ENCODE data around the gene MEGF11.

The MEGF11 gene

DNA sequence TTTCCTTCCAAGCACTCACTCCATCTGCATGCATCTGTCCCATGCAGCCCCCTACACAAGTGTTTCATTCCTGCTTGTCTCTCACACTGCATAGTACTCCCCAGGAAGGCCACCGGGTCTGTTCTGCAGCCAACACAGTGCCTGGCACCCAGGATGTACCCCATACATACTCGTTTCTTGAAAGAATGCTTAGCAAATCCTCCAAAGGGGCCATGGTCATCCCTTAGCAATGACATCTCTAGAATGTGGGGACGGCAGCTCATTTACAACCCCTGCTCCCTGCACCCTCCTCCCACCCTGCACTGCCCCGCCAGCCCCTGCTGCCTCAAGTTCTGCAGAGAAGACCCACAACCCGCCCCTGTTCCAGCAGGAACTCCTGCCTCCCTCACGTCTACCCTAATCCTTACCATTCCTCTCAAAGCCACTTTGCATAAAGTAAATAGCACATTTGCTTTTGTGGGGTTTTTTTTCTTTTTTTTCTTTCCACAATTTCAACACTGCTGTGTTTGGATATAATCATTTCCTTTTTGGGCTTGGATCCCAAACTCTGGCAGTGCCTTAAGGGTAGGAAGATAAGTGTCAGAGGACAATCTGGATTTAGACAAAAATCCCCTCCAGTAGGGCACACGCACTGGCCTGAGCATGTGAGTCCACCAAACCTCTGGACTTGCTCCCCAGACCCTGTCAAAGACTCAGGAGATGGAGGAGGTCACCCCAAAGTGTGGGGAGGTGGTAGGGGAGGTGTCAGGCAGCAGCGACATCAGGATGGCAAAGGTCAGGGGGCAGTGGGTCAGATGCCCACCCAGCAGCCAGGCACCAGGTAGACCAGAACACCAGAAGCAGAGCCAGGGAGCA is 68.4 kb downstream of the MEGF11 start:
- Histone ChIP-seq H3K36me3 (replicated peaks; ENCODE audit: low read depth, low read length) (no peaks in the 10 kb centered on the region), H3K27ac (ENCODE audit: low read length) (no peak overlapping the region), H3K79me2 (ENCODE audit: low read length) (no peaks in the 10 kb centered on the region), H2AFZ (ENCODE audit: low read depth, low read length) (no peak overlapping the region), H3K4me3 (ENCODE audit: low read length) (no peak overlapping the region), H3K4me1 (ENCODE audit: low read length) (no peaks in the 10 kb centered on the region), H3K27me3 (ENCODE audit: low read depth, low read length) (peaks cover 72% of the 10 kb centered on the region), H3K4me2 (ENCODE audit: low read length) (no peak overlapping the region), H3K9me3 (ENCODE audit: insufficient read depth, low read length) (no peaks in the 10 kb centered on the region), H4K20me1 (ENCODE audit: insufficient read depth, low read length) (no peaks in the 10 kb centered on the region), H3K9ac (ENCODE audit: low read length) (no peak overlapping the region)
- no peak for TF ChIP-seq EZH2phosphoT487 (IDR thresholded peaks at IDR 0.05; ENCODE audit: low read depth)
- TF ChIP-seq, protein P1, sequence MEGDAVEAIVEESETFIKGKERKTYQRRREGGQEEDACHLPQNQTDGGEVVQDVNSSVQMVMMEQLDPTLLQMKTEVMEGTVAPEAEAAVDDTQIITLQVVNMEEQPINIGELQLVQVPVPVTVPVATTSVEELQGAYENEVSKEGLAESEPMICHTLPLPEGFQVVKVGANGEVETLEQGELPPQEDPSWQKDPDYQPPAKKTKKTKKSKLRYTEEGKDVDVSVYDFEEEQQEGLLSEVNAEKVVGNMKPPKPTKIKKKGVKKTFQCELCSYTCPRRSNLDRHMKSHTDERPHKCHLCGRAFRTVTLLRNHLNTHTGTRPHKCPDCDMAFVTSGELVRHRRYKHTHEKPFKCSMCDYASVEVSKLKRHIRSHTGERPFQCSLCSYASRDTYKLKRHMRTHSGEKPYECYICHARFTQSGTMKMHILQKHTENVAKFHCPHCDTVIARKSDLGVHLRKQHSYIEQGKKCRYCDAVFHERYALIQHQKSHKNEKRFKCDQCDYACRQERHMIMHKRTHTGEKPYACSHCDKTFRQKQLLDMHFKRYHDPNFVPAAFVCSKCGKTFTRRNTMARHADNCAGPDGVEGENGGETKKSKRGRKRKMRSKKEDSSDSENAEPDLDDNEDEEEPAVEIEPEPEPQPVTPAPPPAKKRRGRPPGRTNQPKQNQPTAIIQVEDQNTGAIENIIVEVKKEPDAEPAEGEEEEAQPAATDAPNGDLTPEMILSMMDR (IDR thresholded peaks at IDR 0.05; ENCODE audit: low read depth, low read length) = no peak

DNA sequence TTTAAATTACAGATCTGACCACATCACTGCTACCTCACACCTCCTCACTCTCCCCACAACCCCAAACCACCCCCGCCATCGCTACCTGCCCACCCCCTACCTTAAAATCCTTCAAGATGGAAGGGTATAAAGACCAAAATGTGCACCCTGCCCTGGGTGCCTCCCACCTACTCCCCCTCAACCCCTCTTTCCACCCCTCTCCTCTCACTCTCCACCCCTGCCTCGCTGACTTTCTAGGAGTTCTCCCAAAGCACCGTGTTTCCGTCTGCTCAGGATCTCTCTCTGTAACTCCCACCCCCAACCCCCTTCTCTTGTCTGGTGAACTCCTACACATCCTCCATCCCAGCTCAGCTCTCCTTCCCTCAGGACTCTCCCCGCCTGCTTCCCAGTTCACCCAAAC is 69.1 kb downstream of the MEGF11 start:
- peaks cover 79% of the 10 kb centered on the region for H3K27me3 ChIP-seq (ENCODE audit: low read depth, low read length)
- no peak overlapping the region for H3K4me3 ChIP-seq (ENCODE audit: low read length)
- no peak overlapping the region for H3K27ac ChIP-seq (ENCODE audit: low read length)
- TF ChIP-seq, protein P1 (IDR thresholded peaks at IDR 0.05; ENCODE audit: low read depth, low read length) = no peak
- TF ChIP-seq EZH2phosphoT487 (IDR thresholded peaks at IDR 0.05; ENCODE audit: low read depth) = no peak
- H3K9ac ChIP-seq (ENCODE audit: low read length) = no peak overlapping the region
- H3K9me3 ChIP-seq (ENCODE audit: insufficient read depth, low read length) = no peaks in the 10 kb centered on the region
- no peak overlapping the region for H2AFZ ChIP-seq (ENCODE audit: low read depth, low read length)
- no peaks in the 10 kb centered on the region for H3K4me1 ChIP-seq (ENCODE audit: low read length)
- no peaks in the 10 kb centered on the region for H3K79me2 ChIP-seq (ENCODE audit: low read length)
- H3K4me2 ChIP-seq (ENCODE audit: low read length) = no peak overlapping the region
- no peaks in the 10 kb centered on the region for H4K20me1 ChIP-seq (ENCODE audit: insufficient read depth, low read length)
- no peaks in the 10 kb centered on the region for H3K36me3 ChIP-seq (replicated peaks; ENCODE audit: low read depth, low read length)

DNA sequence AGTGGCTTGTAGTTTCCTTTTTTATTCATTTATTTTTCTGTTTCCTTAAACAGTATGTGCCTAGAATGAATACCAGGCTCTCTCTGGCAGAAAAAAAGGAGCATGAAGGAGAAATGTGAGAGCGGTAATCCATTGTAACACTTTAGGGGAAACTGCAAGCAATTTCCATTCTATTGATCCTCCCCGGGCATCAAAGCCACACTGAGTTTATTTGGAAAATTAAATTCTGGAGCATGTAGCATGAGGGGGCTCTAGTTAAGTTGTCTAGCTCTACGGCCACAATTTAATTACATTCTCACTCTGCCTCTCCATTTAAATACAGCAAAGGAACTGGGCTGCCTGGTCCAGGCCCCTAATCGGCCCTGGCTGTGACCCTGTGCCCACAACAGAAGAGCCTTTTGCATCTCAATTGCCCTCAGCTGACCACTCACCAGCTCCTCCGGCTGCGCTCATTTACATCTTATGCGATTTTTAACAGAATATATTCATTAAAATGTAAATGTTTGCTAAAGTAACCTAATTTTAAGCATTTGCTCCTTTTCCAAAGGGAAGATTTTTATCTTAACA is 72.9 kb downstream of the MEGF11 start:
- Histone ChIP-seq H3K4me3 (ENCODE audit: low read length) (no peak overlapping the region), H2AFZ (ENCODE audit: low read depth, low read length) (no peak overlapping the region), H3K9me3 (ENCODE audit: insufficient read depth, low read length) (peaks cover 3% of the 10 kb centered on the region; the same call in 1 of the 2 replicates), H3K27me3 (ENCODE audit: low read depth, low read length) (peaks cover 93% of the 10 kb centered on the region), H3K4me2 (ENCODE audit: low read length) (no peak overlapping the region), H3K79me2 (ENCODE audit: low read length) (no peaks in the 10 kb centered on the region), H3K36me3 (replicated peaks; ENCODE audit: low read depth, low read length) (no peaks in the 10 kb centered on the region), H3K27ac (ENCODE audit: low read length) (no peak overlapping the region), H3K4me1 (ENCODE audit: low read length) (no peaks in the 10 kb centered on the region), H3K9ac (ENCODE audit: low read length) (no peak overlapping the region), H4K20me1 (ENCODE audit: insufficient read depth, low read length) (no peaks in the 10 kb centered on the region)
- no peak for TF ChIP-seq EZH2phosphoT487 (IDR thresholded peaks at IDR 0.05; ENCODE audit: low read depth)
- TF ChIP-seq, protein P1 (IDR thresholded peaks at IDR 0.05; ENCODE audit: low read depth, low read length) = no peak

DNA sequence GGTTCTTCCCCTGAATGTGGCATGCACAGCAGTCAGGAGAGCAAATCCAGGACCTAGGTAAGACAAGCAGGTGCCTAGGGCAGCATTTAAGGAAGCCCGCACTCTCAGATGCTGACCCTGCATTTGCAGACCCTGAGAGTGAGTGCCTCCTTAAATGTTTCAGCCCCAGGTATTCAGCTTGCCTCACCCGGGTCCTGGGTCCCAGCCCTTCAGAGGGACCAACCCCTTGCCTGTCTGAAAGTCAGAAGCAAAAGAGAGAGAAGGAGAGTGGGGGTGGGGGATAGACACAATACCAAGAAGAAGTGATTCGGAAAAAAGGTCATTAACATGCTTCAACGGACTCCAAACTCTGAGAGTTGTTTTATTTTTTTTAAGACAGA is 75.0 kb downstream of the MEGF11 start:
- H3K27me3 ChIP-seq (ENCODE audit: low read depth, low read length) = peaks cover 94% of the 10 kb centered on the region
- no peaks in the 10 kb centered on the region for H3K36me3 ChIP-seq (replicated peaks; ENCODE audit: low read depth, low read length)
- H3K9ac ChIP-seq (ENCODE audit: low read length) = no peak overlapping the region
- H3K27ac ChIP-seq (ENCODE audit: low read length) = no peak overlapping the region
- H3K9me3 ChIP-seq (ENCODE audit: insufficient read depth, low read length) = peaks cover 3% of the 10 kb centered on the region; the same call in 1 of the 2 replicates
- H3K79me2 ChIP-seq (ENCODE audit: low read length) = no peaks in the 10 kb centered on the region
- TF ChIP-seq, protein P1 (IDR thresholded peaks at IDR 0.05; ENCODE audit: low read depth, low read length) = no peak
- TF ChIP-seq EZH2phosphoT487 (IDR thresholded peaks at IDR 0.05; ENCODE audit: low read depth) = no peak
- H3K4me2 ChIP-seq (ENCODE audit: low read length) = no peak overlapping the region
- H4K20me1 ChIP-seq (ENCODE audit: insufficient read depth, low read length) = no peaks in the 10 kb centered on the region
- H2AFZ ChIP-seq (ENCODE audit: low read depth, low read length) = no peak overlapping the region
- no peaks in the 10 kb centered on the region for H3K4me1 ChIP-seq (ENCODE audit: low read length)
- H3K4me3 ChIP-seq (ENCODE audit: low read length) = no peak overlapping the region

Data from OCI-LY3 (cell line).